GM19463 (cell line): ENCODE results near the gene CDH6.
"Not testable (repeated sequence)": the region's sequence is repeated elsewhere in the genome, so short reads cannot be mapped to it uniquely, and the experiment has no call there.

Experiments used
- ATAC-seq: cut with Tn5 transposase; IDR thresholded peaks from one replicate; pipeline ENCODE4 v1.9.1; 2021; ENCODE audit warnings: mild to moderate bottlenecking, moderate library complexity; ENCODE audit not compliant: unreplicated experiment

The CDH6 gene

DNA sequence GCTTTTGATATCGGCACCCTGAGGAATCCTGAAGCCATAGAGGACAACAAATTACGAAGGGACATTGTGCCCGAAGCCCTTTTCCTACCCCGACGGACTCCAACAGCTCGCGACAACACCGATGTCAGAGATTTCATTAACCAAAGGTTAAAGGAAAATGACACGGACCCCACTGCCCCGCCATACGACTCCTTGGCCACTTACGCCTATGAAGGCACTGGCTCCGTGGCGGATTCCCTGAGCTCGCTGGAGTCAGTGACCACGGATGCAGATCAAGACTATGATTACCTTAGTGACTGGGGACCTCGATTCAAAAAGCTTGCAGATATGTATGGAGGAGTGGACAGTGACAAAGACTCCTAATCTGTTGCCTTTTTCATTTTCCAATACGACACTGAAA is 129.5 kb downstream of the CDH6 start:
- no peak for ATAC-seq

GRCh38 chr5:31324842-31325241 is 131.4 kb downstream of the CDH6 start:
- ATAC-seq: no peak

DNA sequence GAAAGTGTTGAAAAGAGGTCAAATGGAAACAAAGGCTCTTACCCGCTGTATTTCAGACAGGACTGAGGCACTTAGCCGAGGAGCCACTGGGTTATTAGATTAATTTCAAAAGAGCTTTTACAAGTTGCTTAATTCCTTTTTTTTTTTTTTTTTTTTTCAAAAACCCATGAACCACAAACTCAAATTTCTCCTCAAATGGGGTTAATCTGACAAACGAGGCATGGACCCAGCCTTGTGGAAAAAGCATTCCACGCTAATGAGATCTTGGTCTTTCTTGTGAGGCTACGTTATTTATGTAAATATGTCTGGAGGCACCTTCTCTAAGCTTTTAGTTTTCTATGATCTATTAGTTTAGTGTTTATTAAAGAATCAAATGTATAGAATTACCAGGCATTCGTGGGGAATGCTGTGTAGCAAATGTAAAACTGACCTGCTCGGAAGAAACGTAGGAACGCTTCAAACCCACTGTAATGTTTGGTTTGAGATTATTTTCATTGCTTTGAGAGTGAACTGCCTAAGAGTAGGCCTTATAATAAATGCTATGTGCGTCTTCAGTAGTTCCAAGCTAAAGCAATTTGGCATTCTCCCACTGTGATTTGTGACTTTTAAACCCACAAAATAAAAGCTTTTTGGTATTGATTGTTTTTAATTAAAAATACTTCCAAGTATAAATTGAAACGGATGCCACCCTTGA is 134.7 kb downstream of the CDH6 start:
- no peak for ATAC-seq

GRCh38 chr5:31329715-31330114 is 136.2 kb downstream of the CDH6 start:
- ATAC-seq: no peak

- no peak for ATAC-seq
Measured at GRCh38 chr5:31332160-31332559, 138.7 kb downstream of the CDH6 start.

DNA sequence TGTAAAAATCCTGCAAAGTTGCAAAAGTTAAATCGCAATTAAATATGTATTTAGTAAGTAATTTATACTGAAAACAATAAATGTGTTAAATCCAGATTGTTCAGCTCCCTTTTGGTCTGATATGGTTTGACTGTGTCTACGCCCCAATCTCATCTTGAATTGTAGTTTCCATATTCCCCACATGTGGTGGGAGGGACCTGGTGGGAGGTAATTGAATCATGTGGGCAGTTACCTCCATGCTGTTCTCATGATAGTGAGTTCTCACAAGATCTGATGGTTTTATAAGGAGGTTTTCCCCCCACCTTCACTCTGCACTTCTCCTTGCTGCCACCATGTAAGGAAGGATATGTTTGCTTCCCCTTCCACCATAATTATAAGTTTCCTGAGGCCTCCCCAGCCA is 140.0 kb downstream of the CDH6 start:
- no peak for ATAC-seq

GRCh38 chr5:31334061-31334860 is 140.8 kb downstream of the CDH6 start:
- no peak for ATAC-seq

GRCh38 chr5:31335456-31335855 is 142.0 kb downstream of the CDH6 start:
- no peak for ATAC-seq

DNA sequence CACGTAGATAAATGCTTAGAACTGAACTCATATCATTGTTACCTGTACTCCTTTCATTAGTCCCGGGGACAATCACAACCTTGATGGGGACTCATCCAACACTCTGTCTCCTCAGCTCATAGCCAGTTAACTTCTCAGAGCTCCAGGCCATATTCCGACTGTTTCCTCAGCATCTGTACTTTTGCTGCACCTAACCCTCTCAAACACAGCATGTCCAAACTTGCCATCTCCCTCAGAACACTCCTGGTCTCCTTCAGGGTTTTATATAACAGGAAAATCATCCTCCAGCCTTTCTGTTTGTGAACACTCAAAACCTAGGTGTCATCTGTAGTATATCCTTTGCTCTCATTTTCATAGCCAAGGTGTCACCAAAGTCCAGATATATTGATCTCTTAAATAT is 150.5 kb downstream of the CDH6 start:
- no peak for ATAC-seq

GRCh38 chr5:31346896-31347551 is 153.5 kb downstream of the CDH6 start:
- no peak for ATAC-seq

DNA sequence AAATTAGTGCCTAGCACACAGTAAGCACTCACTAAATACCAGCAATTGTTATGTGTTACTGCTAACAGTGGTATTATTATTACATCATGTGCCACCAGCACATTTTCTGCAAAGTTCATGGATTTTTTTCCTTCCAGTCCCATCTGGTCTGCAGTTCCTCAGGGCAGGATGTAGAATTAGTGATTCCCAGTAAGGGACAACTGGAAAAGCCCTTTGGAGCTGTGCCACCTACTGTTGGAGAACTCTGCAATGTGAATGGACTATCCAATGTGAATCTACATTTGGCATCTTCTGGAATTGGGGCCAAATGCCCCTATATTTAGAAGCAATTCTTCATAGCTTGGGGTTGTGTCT is 154.0 kb downstream of the CDH6 start:
- ATAC-seq: no peak

DNA sequence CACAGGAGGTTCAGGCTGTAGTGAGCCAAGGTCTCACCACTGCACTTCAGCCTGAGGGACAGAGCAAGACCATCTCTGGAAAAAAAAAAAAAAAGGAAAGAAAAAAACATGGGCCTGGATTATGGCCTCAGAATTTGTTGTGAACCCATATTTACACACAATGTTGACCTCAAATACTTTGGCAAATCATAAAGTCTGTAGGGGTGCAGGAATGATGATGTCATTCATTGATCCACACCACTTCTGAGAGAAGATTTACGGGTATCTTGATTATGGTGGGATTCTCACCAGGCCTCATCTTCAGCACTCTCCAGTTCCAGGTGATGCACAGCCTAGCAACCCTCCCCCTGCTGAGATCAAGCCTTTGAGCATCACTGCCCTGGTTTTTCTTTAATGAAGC is 156.9 kb downstream of the CDH6 start:
- ATAC-seq: no peak

- ATAC-seq: no peak
Measured at GRCh38 chr5:31355337-31355736, 161.9 kb downstream of the CDH6 start.

DNA sequence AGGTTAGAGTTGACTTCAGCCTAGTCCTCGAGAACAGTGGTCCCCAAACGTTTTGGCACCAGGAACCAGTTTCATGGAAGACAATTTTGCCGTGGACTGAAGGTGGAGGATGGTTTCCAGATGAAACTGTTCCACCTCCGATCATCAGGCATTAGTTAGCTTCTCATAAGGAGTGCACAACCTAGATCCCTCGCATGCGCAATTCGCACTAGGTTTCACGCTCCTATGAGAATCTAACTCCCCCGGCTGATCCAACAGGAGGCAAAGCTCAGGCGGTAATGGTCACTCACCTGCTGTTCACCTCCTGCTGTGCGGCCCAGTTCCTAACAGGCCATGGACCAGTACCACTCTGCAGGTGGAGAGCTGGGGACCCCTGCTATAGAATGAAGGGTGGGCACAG is 163.6 kb downstream of the CDH6 start:
- no peak for ATAC-seq

- ATAC-seq: no peak
Measured at GRCh38 chr5:31359839-31360238, 166.4 kb downstream of the CDH6 start.

GRCh38 chr5:31361234-31361633 is 167.7 kb downstream of the CDH6 start:
- no peak for ATAC-seq

GRCh38 chr5:31361704-31362528 is 168.4 kb downstream of the CDH6 start:
- not testable (repeated sequence) for ATAC-seq

DNA sequence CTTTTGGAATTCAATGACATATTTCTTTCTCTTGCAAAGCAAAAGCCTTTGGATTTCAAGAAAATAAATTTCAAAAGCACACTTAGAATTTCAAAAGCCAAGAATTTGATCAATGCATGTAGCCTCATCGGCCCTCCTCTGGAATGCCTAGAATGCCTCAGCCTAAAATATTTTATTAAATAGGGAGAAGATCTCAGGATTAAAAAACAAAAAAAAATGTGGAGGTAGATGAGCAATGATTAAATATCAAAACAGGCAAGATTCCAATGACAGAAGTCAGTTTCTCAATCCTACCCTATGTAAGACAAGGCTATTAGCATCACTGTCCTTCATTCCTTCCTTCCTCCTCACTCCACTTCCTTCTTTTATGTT is 169.0 kb downstream of the CDH6 start:
- no peak for ATAC-seq

DNA sequence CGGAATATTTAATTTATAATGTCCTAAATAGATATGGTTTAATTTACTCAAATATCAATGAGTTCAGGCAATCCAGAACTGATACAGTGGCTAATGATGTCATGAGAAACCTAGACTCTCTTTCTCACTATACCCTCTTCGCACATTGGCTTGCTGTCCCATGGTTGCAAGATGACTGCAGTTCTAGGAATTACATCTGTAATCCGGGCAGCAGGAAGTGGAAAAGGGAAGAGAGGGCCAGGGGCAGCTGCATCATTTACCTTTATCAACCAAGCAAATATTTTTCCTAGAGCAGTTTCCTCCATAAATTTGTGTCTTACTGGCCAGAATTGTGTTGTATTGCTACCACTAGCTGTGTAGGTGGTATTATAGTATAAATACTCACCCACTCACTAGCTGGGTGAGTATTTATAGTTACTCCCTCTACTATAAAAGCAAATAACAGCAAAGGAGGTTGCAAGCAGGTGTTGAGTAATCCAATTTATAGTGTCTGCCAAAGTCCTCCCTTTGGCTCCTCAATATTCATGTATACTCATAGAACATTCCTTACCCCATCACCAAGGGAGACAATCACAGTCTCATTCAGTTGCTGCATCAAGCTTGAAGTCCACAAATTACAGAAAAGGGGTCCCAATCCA is 169.6 kb downstream of the CDH6 start:
- no peak for ATAC-seq

- ATAC-seq: no peak
Measured at GRCh38 chr5:31364881-31365636, 171.6 kb downstream of the CDH6 start.
